ENCODE measurements around the gene CAPN11. TPM values are rescaled to one million over a fixed set of nuclear protein-coding genes. Genes with fewer than 3 reads are reported as not detected.

CAPN11 gene
- total and polyA plus RNA-seq, 12 donors, result 0.09 to 0.72 (median 0.32) TPM; not detected in 4

DNA sequence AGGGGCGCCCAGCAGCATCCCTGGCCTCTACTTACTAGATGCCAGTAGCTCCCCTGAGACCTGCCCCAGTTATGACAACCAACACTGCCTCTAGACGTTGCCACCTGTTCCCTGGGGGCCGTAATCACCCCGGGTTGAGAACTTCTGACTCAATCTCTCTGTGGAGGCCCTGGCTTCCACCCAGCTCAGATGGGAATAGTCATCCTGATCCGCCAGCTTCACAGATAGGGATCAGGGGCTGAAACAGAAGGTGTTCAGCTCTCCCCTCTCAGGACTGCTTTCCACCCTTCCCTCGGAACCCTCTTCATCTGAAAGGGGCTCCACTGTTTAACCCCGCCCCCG, 3.3 kb downstream of the CAPN11 start:
- no peak for ATAC-seq
- Histone ChIP-seq H3K9me3 (no peaks in the 10 kb centered on the region), H3K27ac (no peak overlapping the region), H3K4me1 (no peaks in the 10 kb centered on the region), H3K36me3 (no peaks in the 10 kb centered on the region), H3K27me3 (peaks cover 0 to 5% (median 0%) of the 10 kb centered on the region in 7 donors), H3K4me3 (no peak overlapping the region)
- TF ChIP-seq, protein P1, sequence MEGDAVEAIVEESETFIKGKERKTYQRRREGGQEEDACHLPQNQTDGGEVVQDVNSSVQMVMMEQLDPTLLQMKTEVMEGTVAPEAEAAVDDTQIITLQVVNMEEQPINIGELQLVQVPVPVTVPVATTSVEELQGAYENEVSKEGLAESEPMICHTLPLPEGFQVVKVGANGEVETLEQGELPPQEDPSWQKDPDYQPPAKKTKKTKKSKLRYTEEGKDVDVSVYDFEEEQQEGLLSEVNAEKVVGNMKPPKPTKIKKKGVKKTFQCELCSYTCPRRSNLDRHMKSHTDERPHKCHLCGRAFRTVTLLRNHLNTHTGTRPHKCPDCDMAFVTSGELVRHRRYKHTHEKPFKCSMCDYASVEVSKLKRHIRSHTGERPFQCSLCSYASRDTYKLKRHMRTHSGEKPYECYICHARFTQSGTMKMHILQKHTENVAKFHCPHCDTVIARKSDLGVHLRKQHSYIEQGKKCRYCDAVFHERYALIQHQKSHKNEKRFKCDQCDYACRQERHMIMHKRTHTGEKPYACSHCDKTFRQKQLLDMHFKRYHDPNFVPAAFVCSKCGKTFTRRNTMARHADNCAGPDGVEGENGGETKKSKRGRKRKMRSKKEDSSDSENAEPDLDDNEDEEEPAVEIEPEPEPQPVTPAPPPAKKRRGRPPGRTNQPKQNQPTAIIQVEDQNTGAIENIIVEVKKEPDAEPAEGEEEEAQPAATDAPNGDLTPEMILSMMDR (IDR thresholded peaks at IDR 0.05), result no peak
- intact Hi-C loops (cut with DNase I), result loop anchor here in 1 of 10 donors (10.0 kb wide), 1 partner anchor 283 kb away; no protein-coding TSS in a partner anchor
- WGBS, 2 donors, result 70 to 75% methylated on average over 8 of the region's 8 CpGs
- no peak for DNase-seq

DNA sequence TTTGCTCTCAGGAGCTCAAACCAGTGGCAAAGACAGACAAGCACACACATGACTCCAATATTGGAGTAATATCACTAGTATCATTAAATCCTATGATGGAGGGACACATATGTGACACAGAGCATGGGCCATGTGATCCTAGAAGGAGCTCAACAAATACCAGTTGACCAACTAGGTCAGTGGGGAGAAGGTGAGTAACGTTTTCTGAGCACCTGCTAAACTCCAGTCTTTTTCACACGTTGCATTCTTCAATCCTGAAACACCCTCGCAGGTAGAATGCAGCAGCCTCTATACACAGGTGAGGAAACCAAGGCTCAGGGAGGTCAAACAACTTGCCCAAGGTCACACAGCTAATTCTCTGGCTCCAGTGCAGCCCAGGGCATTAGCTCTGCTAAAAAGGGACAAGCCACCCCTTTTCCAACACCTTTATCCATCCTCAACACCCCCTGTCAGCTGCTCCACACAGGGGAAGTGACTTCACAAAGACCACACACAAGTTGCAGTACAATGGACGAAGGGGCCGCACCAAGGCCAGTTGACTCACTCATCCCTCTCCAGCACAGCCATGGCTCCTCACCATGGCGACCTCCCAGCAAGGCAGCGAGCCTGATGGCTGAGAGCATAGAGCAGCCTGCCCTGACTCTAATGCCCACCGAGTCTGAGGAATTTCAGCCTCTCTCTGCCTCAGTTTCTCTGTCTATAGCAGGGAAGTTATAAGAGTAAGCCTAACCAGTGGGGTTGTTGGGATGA, 4.4 kb downstream of the CAPN11 start:
- no peak overlapping the region for H3K27ac ChIP-seq
- TF ChIP-seq, protein P1 (IDR thresholded peaks at IDR 0.05), result no peak
- H3K36me3 ChIP-seq, result no peaks in the 10 kb centered on the region
- intact Hi-C loops (cut with DNase I), result loop anchor here in 1 of 10 donors (10.0 kb wide), 1 partner anchor 282 kb away; no protein-coding TSS in a partner anchor
- DNase-seq, result no peak
- no peaks in the 10 kb centered on the region for H3K9me3 ChIP-seq
- WGBS, 2 donors, result 79 to 83% methylated on average over 8 of the region's 8 CpGs
- H3K4me3 ChIP-seq, result no peak overlapping the region
- no peaks in the 10 kb centered on the region for H3K4me1 ChIP-seq
- H3K27me3 ChIP-seq, result peaks cover 0 to 5% (median 0%) of the 10 kb centered on the region in 7 donors
- no peak for ATAC-seq

DNA sequence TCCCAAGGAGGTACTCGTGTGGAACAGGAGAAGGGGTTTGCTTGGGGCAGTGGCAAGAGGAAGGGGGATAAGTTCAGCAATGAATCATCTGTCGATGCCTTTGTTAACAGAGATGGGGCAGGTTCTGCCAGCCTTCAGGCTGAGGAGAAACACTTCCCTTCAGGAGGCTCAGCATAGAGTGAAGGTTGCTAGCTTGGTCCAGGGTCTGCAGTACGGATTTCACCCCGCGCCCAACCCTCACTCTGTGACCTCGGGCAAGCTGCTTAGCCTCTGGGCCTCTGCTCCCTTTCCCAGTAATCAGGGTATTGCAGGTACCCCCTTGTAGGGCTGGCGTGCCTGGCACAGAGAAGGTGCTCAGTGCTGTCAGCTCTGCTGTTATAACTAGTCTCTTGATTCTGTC, 7.5 kb downstream of the CAPN11 start:
- 84 to 88% methylated on average over 7 of the region's 7 CpGs for WGBS, 2 donors
- no peak for DNase-seq
- peaks cover 0 to 9% (median 0%) of the 10 kb centered on the region in 9 donors for H3K4me1 ChIP-seq
- H3K27me3 ChIP-seq, result peaks cover 0 to 5% (median 0%) of the 10 kb centered on the region in 7 donors
- H3K9me3 ChIP-seq, result no peaks in the 10 kb centered on the region
- intact Hi-C loops (cut with DNase I), result loop anchor here in 1 of 10 donors (10.0 kb wide), 1 partner anchor 279 kb away; no protein-coding TSS in a partner anchor
- H3K27ac ChIP-seq, result no peak overlapping the region
- TF ChIP-seq, protein P1 (IDR thresholded peaks at IDR 0.05), result no peak
- no peak overlapping the region for H3K4me3 ChIP-seq
- H3K36me3 ChIP-seq, result no peaks in the 10 kb centered on the region
- no peak for ATAC-seq

DNA sequence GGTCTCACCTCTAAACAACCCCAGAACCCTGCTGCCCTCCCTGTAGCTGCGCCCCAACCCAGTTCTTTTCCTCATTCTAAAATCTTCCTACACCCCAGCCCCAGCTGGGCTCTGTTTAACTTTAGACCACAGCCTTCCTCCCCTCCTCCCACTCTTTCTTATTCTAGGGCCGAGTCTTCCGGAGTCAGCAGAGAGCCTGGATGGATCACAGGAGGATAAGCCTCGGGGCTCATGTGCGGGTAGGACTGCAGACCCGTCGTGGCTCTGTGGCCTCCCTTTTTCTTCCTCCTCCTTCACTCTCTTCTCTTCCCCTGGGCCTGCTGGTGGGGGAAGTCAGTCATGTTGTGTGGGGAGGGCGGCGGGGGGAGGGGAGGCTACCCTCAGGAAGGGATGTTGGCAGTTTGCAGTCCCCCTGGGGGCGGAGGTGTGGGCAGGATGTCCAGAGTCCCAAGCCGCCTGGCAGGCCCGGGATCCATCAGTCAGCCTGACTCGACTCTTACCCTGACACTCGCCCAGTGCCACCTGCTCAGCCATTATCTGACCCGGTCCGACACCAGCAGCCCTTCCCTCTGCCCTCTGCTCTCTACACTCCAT, 8.1 kb downstream of the CAPN11 start:
- TF ChIP-seq, protein P1 (IDR thresholded peaks at IDR 0.05), result no peak
- no peaks in the 10 kb centered on the region for H3K36me3 ChIP-seq
- peaks cover 0 to 5% (median 0%) of the 10 kb centered on the region in 7 donors for H3K27me3 ChIP-seq
- intact Hi-C loops (cut with DNase I), result loop anchor here in 1 of 10 donors (10.0 kb wide), 1 partner anchor 278 kb away; no protein-coding TSS in a partner anchor
- no peak for DNase-seq
- ATAC-seq, result no peak
- H3K4me3 ChIP-seq, result no peak overlapping the region
- 55 to 56% methylated on average over 16 of the region's 16 CpGs for WGBS, 2 donors
- no peaks in the 10 kb centered on the region for H3K9me3 ChIP-seq
- H3K4me1 ChIP-seq, result peaks cover 0 to 9% (median 0%) of the 10 kb centered on the region in 9 donors
- H3K27ac ChIP-seq, result no peak overlapping the region

All from heart right ventricle (tissue), 16 donors.